ENCODE measurements around the gene UTP25. TPM values are rescaled to one million over a fixed set of nuclear protein-coding genes. Genes with fewer than 3 reads are reported as not detected.

The UTP25 gene, protein sequence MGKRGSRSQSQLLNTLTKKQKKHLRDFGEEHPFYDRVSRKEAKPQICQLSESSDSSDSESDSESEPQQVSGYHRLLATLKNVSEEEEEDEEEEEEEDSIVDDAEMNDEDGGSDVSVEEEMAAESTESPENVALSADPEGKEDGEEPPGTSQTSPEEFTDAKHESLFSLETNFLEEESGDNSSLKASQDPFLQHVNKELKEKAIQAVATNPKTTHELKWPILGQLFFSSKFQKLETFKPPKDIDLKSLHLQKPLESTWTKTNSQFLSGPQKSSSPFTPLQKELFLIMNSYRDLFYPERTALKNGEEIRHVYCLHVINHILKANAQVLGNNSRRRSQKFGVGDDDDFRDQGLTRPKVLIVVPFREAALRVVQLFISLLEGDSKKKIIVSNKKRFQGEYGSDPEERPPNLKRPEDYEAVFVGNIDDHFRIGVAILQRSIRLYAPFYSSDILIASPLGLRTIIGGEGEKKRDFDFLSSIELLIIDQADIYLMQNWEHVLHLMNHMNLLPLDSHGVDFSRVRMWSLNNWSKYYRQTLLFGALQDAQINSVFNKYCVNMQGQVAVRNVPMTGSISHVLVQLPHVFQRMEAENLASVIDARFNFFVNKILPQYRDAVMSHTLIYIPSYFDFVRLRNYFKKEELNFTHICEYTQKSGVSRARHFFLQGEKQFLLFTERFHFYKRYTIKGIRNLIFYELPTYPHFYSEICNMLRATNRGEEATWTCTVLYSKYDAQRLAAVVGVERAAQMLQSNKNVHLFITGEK
- 7.2 TPM for total RNA-seq

DNA sequence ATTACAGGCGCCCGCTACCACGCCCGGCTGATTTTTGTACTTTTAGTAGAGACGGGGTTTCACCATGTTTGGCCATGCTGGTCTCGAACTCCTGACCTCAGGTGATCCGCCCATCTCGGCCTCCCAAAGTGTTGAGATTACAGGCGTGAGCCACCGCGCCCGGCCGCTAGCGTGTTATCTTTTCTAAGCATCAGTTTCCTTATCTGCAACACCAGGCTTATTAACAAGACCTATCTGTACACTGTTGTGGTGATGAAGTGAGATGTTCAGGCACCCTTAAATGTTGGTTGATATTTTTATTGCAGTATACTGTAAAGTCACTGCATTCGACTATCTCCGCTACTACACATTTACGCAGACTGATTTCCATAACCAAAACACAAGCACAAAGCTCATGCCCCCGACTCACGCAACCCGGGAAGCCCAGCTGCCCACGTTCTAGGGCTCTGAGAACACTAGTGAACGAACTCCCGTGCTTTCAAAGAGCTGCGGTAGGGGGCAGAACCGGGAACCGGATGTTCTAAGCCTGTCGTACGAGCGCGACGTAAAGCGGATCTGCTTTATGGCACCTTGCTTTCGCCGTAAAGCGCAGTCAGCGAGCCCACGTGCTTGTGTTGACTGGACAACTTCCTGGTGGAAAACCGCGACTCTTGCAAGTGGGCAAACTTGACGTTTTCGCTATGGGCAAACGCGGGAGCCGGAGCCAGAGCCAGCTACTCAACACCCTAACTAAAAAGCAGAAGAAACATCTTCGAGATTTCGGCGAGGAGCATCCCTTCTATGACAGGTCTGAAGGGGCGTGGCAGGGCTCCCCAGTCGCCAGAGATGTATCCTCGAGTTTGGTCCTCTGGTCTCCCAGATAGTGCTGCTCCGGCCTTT, at the start of gene UTP25:
Gene UTP25 (plus strand): TSS at position 589 of the 879 bp plus-strand sequence. CDS start 92 bp downstream, at position 681.

DNA sequence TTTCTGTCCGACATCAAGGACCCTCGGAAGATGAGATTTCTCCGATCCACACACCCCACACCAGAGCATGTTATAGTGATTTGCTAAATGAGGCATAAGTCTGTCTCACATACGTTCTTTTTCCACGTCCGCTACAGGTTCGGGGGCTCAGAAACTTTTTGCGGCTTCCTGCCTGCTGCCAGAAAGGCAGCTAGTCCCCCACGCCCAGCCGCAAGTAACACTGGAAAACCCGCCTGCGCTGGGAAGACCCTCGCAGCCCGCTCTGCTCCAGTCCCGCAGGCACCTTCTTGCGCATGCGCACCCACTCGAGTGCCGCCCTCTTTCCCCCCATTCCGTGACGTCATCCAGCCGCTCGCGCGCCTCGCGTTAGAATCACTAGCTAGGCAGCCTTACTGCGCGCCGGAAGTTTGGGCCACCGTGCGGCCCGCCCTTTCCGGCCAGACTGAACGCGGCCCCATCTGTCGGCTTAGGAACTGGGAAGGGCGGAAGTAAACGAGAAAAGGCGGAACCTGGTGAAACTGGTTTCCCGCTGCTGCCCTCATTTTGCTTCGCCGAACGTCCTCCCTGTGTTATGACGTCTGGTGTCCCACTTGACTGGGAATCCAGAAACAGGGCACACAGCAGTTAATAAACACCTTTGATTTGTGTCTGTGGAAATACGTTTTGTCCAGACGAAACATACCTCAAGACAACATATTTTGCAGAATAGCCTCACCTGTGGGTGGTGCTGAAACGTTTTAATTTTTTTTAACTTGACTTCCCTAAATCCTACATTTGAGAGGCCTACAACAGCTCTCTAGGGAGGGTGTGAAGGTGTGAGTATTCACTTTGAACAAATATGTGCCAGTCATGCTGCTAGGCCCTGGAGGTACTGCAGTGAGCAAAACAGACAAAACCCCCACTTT, 43.3 kb upstream of the UTP25 start, which contains the start of gene C1orf74:
Gene C1orf74 (minus strand): TSS at position 295 of the 905 bp plus-strand sequence. CDS start 925 bp downstream, outside the sequence.

DNA sequence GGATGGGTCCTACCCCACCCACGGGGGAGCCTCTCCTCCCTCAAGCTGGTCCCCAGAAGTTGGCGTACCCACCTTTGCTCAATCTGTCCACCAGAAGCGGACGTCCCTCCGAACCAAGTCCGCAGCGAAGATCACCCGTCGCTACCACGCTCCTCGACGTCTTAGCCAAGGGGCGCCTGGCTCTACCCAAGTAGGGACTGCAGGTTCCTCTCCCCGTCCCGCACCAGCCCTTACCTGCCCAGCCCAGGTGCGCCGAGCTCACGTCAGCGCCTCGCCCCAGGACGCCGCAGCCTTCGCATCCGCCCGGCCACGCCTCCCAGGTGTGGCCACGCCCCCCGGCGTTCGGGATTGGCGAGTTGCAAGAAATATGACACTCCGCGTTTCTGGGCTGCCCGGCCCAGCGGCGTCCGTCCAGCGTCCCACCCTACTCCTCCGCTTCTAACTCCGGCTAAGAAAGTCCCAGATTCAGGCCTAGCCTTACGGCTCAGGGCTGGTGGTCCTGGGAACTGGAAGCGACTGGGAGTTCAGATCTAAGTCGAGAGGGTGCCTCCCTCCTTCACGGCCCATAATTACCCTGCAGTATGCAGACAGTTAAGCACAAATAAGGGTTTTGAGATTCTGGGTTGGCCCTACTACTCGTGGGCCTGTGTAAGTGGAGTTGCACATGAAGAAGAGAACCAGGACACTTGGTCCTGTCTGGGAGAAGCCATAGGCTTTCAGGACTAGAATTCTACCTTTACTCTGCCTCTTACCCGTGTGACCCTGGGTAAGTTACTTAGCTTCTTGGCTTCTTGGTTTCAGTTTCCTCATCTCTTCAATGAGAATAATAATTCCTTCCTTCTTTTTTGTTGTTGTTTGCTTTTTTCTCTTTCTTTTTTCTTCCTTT, 21.7 kb upstream of the UTP25 start, which contains the start of gene IRF6:
Gene IRF6 (minus strand): TSS at position 268 of the 886 bp plus-strand sequence. CDS start 4,729 bp downstream, outside the sequence.

Other genes with a start within 250 kb of the UTP25 start
- gene CAMK1G, start 244.3 kb upstream of the UTP25 start, total RNA-seq = 2.7 TPM
- 2.3 TPM for gene LAMB3, start 175.5 kb upstream of the UTP25 start, total RNA-seq
- gene G0S2, start 152.6 kb upstream of the UTP25 start, total RNA-seq = 41.5 TPM
- 0.12 TPM for gene HSD11B1, start 123.1 kb upstream of the UTP25 start, total RNA-seq
- gene TRAF3IP3, start 71.9 kb upstream of the UTP25 start, total RNA-seq = 4.3 TPM
- gene C1orf74, start 43.4 kb upstream of the UTP25 start, total RNA-seq = 2.6 TPM
- 16.0 TPM for gene IRF6, start 21.8 kb upstream of the UTP25 start, total RNA-seq
- 0.29 TPM for gene SYT14, start 110.2 kb downstream of the UTP25 start, total RNA-seq

All from metanephros (tissue), 1 donor.